Measurements from ENCODE around the gene MPRIP.
"Not testable (repeated sequence)": the region's sequence is repeated elsewhere in the genome, so short reads cannot be mapped to it uniquely, and the experiment has no call there.

The MPRIP gene

GRCh38 chr17:17042384-17042736 is at the start of gene MPRIP:
TSS of gene MPRIP (plus strand) at chr17:17042457. CDS start at chr17:17042849, 392 bp downstream.
- no peak for DNase-seq

- DNase-seq: no peak
These were observed 47.6 kb upstream of the MPRIP start for GRCh38 chr17:16994631-16995030.

GRCh38 chr17:16995930-16996329 is 46.3 kb upstream of the MPRIP start:
- no peak for DNase-seq

GRCh38 chr17:16996726-16997125 is 45.5 kb upstream of the MPRIP start:
- DNase-seq: not testable (repeated sequence)

- DNase-seq: peak; percentile 88 to 90
These were observed 44.5 kb upstream of the MPRIP start for GRCh38 chr17:16997514-16998429.

- DNase-seq: no peak
These were observed 42.2 kb upstream of the MPRIP start for GRCh38 chr17:16999931-17000625.

- no peak for DNase-seq
These were observed 41.0 kb upstream of the MPRIP start for GRCh38 chr17:17001076-17001777.

- DNase-seq: peak; percentile 86 to 88
These were observed 40.3 kb upstream of the MPRIP start for GRCh38 chr17:17001874-17002520.

GRCh38 chr17:17002731-17003715 is 39.2 kb upstream of the MPRIP start:
- DNase-seq: not testable (repeated sequence)

- no peak for DNase-seq
These were observed 37.8 kb upstream of the MPRIP start for GRCh38 chr17:17004251-17004996.

- not testable (repeated sequence) for DNase-seq
These were observed 37.2 kb upstream of the MPRIP start for GRCh38 chr17:17004997-17005614.

- DNase-seq: not testable (repeated sequence)
These were observed 34.4 kb upstream of the MPRIP start for GRCh38 chr17:17007891-17008290.

- DNase-seq: not testable (repeated sequence)
These were observed 33.4 kb upstream of the MPRIP start for GRCh38 chr17:17008621-17009397.

- not testable (repeated sequence) for DNase-seq
These were observed 32.3 kb upstream of the MPRIP start for GRCh38 chr17:17009972-17010371.

GRCh38 chr17:17010545-17011034 is 31.7 kb upstream of the MPRIP start:
- not testable (repeated sequence) for DNase-seq

- not testable (repeated sequence) for DNase-seq
These were observed 31.0 kb upstream of the MPRIP start for GRCh38 chr17:17011043-17011907.

GRCh38 chr17:17013828-17014747 is 28.2 kb upstream of the MPRIP start:
- not testable (repeated sequence) for DNase-seq

Measured in activated T-cell treated with anti-CD3 and anti-CD28 coated beads, Interleukin-2, amount 50 U/mL, for 48 hours (primary cell).